IMR-90 (cell line): ENCODE measurements around the gene OBP2A. TPM values are rescaled to one million over a fixed set of nuclear protein-coding genes. Genes with fewer than 3 reads are reported as not detected.
"Not testable (repeated sequence)": the region's sequence is repeated elsewhere in the genome, so short reads cannot be mapped to it uniquely, and the experiment has no call there.

Source experiments
- ATAC-seq: fragments of 200-7000 bp; cut with Tn5 transposase; 2 replicates; pipeline ENCODE4 v1.9.1; 2020; ENCODE audit warnings: low read depth, mild to moderate bottlenecking, moderate library complexity
- BruUV-seq: library from RNA; stranded (reverse); fragments of 400-500 nt; replicated peaks from 2 replicates; lab custom pipeline; 2021; lab: Mats Ljungman, UMichigan
- CTCF ChIA-PET: fragments of 300-600 bp; formaldehyde crosslinking; extraction: SDS; loops from one replicate; lab custom pipeline; 2021; ENCODE audit warnings: antibody characterized with exemption; lab: Yijun Ruan, JAX
- POLR2A ChIA-PET: fragments of 300-600 bp; sonication (Branson Sonifier 250); formaldehyde crosslinking; loops from one replicate; lab custom pipeline; 2022; ENCODE audit warnings: antibody characterized with exemption; ENCODE audit not compliant: unreplicated experiment; lab: Charles Lee
- DNase-seq: peaks from one replicate; pipeline ENCODE4 v3.0.0; 2013
- H2AFZ ChIP-seq: replicated peaks from 2 replicates; pipeline ENCODE3; 2013; ENCODE audit warnings: low read length, mild to moderate bottlenecking; ENCODE audit not compliant: poor library complexity
- H2AK5ac ChIP-seq: 2 replicates; pipeline ENCODE4 v1.6.1; 2013; ENCODE audit warnings: low read depth, low read length, inconsistent platforms
- H2AK9ac ChIP-seq: replicated peaks from 2 replicates; pipeline ENCODE3; 2013; ENCODE audit warnings: mild to moderate bottlenecking, low read depth, low read length, moderate library complexity; ENCODE audit not compliant: poor library complexity
- H2BK120ac ChIP-seq: 2 replicates; pipeline ENCODE4 v1.6.1; 2013; ENCODE audit warnings: low read depth, low read length, inconsistent platforms
- H2BK15ac ChIP-seq: 3 replicates; pipeline ENCODE4 v1.6.1; 2013; ENCODE audit warnings: low read depth, low read length, inconsistent platforms
- H2BK20ac ChIP-seq: 2 replicates; pipeline ENCODE4 v1.6.1; 2013; ENCODE audit warnings: low read depth, mild to moderate bottlenecking, inconsistent platforms, low read length, moderate library complexity
- H2BK5ac ChIP-seq: 2 replicates; pipeline ENCODE4 v1.6.1; 2013; ENCODE audit warnings: mild to moderate bottlenecking, low read depth, low read length, inconsistent platforms; ENCODE audit not compliant: poor library complexity, severe bottlenecking
- H3K14ac ChIP-seq: replicated peaks from 2 replicates; pipeline ENCODE4 v1.6.1; 2013; ENCODE audit warnings: low read depth, low read length, inconsistent platforms
- H3K18ac ChIP-seq: 2 replicates; pipeline ENCODE4 v1.6.1; 2013; ENCODE audit warnings: low read depth, low read length, control low read depth
- H3K23ac ChIP-seq: 2 replicates; pipeline ENCODE4 v1.6.1; 2013; ENCODE audit warnings: low read depth, low read length, inconsistent platforms
- H3K27ac ChIP-seq: 2 replicates; pipeline ENCODE4 v1.5.1; 2013; ENCODE audit warnings: mild to moderate bottlenecking, control low read depth, low read length; ENCODE audit not compliant: insufficient read depth
- H3K27me3 ChIP-seq: 2 replicates; pipeline ENCODE4 v1.6.1; 2013; ENCODE audit warnings: low read length; ENCODE audit not compliant: control insufficient read depth, insufficient read depth
- H3K36me3 ChIP-seq: 2 replicates; pipeline ENCODE4 v1.6.1; 2013; ENCODE audit warnings: low read length, mixed read lengths; ENCODE audit not compliant: control insufficient read depth, insufficient read depth
- H3K4ac ChIP-seq: 2 replicates; pipeline ENCODE4 v1.6.1; 2013; ENCODE audit warnings: low read depth, low read length, inconsistent platforms
- H3K4me1 ChIP-seq: 2 replicates; pipeline ENCODE4 v1.6.1; 2013; ENCODE audit warnings: low read length, mixed read lengths; ENCODE audit not compliant: control insufficient read depth, insufficient read depth
- H3K4me2 ChIP-seq: 2 replicates; pipeline ENCODE4 v1.6.1; 2013; ENCODE audit warnings: low read depth, mild to moderate bottlenecking, control low read depth, low read length, moderate library complexity
- H3K4me3 ChIP-seq: 2 replicates; pipeline ENCODE4 v1.5.1; 2013; ENCODE audit warnings: low read depth, mild to moderate bottlenecking, control low read depth, low read length, moderate library complexity; ENCODE audit not compliant: insufficient read depth
- H3K56ac ChIP-seq: 2 replicates; pipeline ENCODE4 v1.6.1; 2013; ENCODE audit warnings: low read length, inconsistent platforms; ENCODE audit not compliant: insufficient read depth; ENCODE audit errors: extremely low read depth
- H3K79me1 ChIP-seq, 2 experiments: 2 replicates each; pipeline ENCODE4 v1.6.1; 2013; ENCODE audit warnings: low read length in 2 of 2, inconsistent platforms in 1 of 2, low read depth in 1 of 2
- H3K9ac ChIP-seq: 2 replicates; pipeline ENCODE4 v1.6.1; 2013; ENCODE audit warnings: low read depth, low read length, control low read depth
- H3K9me1 ChIP-seq: 2 replicates; pipeline ENCODE4 v1.6.1; 2013; ENCODE audit warnings: low read length, inconsistent platforms; ENCODE audit not compliant: insufficient read depth
- H3K9me3 ChIP-seq: 2 replicates; pipeline ENCODE4 v1.6.1; 2013; ENCODE audit warnings: low read length; ENCODE audit not compliant: control insufficient read depth, insufficient read depth
- H4K20me1 ChIP-seq: 2 replicates; pipeline ENCODE4 v1.6.1; 2013; ENCODE audit warnings: low read length, inconsistent platforms; ENCODE audit not compliant: insufficient read depth
- H4K5ac ChIP-seq: 2 replicates; pipeline ENCODE4 v1.6.1; 2013; ENCODE audit warnings: mild to moderate bottlenecking, low read depth, low read length, control low read depth
- H4K8ac ChIP-seq, 2 experiments: 2 replicates each; pipeline ENCODE4 v1.6.1; 2013; ENCODE audit warnings: low read depth in 2 of 2, low read length in 2 of 2, control low read depth in 1 of 2, inconsistent platforms in 1 of 2
- H4K91ac ChIP-seq: 2 replicates; pipeline ENCODE4 v1.6.1; 2013; ENCODE audit warnings: low read depth, low read length, inconsistent platforms; ENCODE audit not compliant: insufficient read depth
- CEBPB ChIP-seq: IDR thresholded peaks from 2 replicates; pipeline ENCODE4 v1.6.1; 2012; ENCODE audit warnings: low read depth, low read length, improper control_type of control experiment
- FOS ChIP-seq: fragments of 150-350 bp; IDR thresholded peaks from 2 replicates; pipeline ENCODE4 v1.6.1; 2016; ENCODE audit warnings: low read depth, low read length
- MAFK ChIP-seq: IDR thresholded peaks from 2 replicates; pipeline ENCODE4 v1.6.1; 2012; ENCODE audit warnings: low read depth, low read length, improper control_type of control experiment
- MAZ ChIP-seq: IDR thresholded peaks from 2 replicates; pipeline ENCODE4 v1.6.1; 2012; ENCODE audit warnings: low read depth, mild to moderate bottlenecking, low read length, improper control_type of control experiment, moderate library complexity, borderline replicate concordance
- NFE2L2 ChIP-seq: fragments of 150-350 bp; IDR thresholded peaks from 2 replicates; pipeline ENCODE4 v1.6.1; 2016; ENCODE audit warnings: low read depth, mild to moderate bottlenecking, low read length
- RAD21 ChIP-seq: IDR thresholded peaks from 2 replicates; pipeline ENCODE4 v1.6.1; 2012; ENCODE audit warnings: low read length, improper control_type of control experiment
- RCOR1 ChIP-seq: IDR thresholded peaks from 2 replicates; pipeline ENCODE4 v1.6.1; 2012; ENCODE audit warnings: mild to moderate bottlenecking, low read length, improper control_type of control experiment; ENCODE audit not compliant: insufficient replicate concordance
- RFX5 ChIP-seq: IDR thresholded peaks from 2 replicates; pipeline ENCODE4 v1.8.0; 2012; ENCODE audit warnings: low read depth, mild to moderate bottlenecking, low read length, moderate library complexity
- SMC3 ChIP-seq: fragments of 150-350 bp; IDR thresholded peaks from 2 replicates; pipeline ENCODE4 v1.6.1; 2016; ENCODE audit warnings: low read depth, mild to moderate bottlenecking, antibody characterized with exemption, low read length, moderate library complexity
- WGBS, 2 experiments: methylation state at CpG; one replicate each; pipeline versions ENCODE4 v1.1.5 to v1.1.7; 2013; ENCODE audit warnings: missing lambda C conversion rate in 2 of 2; ENCODE audit not compliant: insufficient read length in 1 of 2; ENCODE audit errors: extremely low coverage in 2 of 2; 5-methylcytosine and 5-hydroxymethylcytosine counted together
- dilution Hi-C: fragments of 300-500 bp; cut with HindIII; formaldehyde crosslinking; loops from one replicate; pipeline ENCODE4 v1.14.3; 2018; ENCODE audit warnings: low sequenced_read_pairs; ENCODE audit not compliant: unreplicated experiment
- in situ Hi-C: fragments of 300-500 bp; cut with MboI; formaldehyde crosslinking; loops from 3 replicates; pipeline ENCODE4 v1.14.3; 2019; ENCODE audit warnings: low sequenced_read_pairs, inconsistent platforms, mixed read lengths
- intact Hi-C: fragments of 100-400 bp; cut with micrococcal nuclease; formaldehyde crosslinking; loops from 2 replicates; pipeline ENCODE4 v1.10.0; 2022
- polyA plus RNA-seq, 3 experiments: library from polyadenylated mRNA; depleted of rRNA; stranded (reverse); fragments of >200 nt; gene quantifications; 2 replicates each; pipeline ENCODE4 v1.2.3, GENCODE V29; 2012; ENCODE audit warnings: low replicate concordance in 1 of 3
- total RNA-seq: library from RNA; depleted of rRNA; stranded (reverse); fragments of >200 nt; gene quantifications from 2 replicates; pipeline ENCODE4 v1.2.3, GENCODE V29; 2012
- TF ChIP-seq, protein P1 (sequence below): fragments of 150-350 bp; IDR thresholded peaks from 2 replicates; pipeline ENCODE4 v1.6.1; 2017; ENCODE audit warnings: mild to moderate bottlenecking, antibody characterized with exemption, low read length, low read depth

OBP2A gene
- total and polyA plus RNA-seq, 2 of the 4 experiments (the other 2 are of a cell fraction) = not detected

DNA sequence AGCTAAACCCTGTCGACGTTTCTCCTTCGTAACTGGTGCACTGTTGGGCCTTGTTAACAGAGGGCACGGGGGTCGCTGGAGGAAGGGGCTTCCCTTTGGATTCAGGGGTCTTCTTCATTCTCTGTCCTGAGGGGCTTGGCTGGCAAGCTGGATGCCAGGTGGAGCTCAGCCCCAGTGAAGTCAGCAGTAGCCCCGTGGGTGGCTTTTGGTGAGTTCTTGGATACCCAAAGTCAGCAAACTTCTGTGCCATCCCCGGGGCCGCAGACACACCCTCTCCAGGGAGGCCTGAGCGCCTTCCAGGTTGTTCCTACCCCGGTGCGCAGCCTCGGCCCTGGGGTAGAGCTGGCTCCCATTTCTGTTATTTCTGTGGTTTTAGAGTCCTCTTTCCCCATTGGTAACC, 12.3 kb upstream of the OBP2A start:
- H4K5ac ChIP-seq = no peak overlapping the region
- DNase-seq = no peak
- in situ Hi-C loops = no loop called here
- H3K23ac ChIP-seq = no peak overlapping the region
- no peak overlapping the region for H3K27ac ChIP-seq
- 100% methylated on average over 1 of the region's 12 CpGs; no CpG with 5 or more reads in 1 of the 2 experiments for WGBS, 2 experiments
- H3K4me2 ChIP-seq = no peak overlapping the region
- no peak overlapping the region for H4K8ac ChIP-seq
- H3K27me3 ChIP-seq = peaks cover 6% of the 10 kb centered on the region
- H3K9ac ChIP-seq = no peak overlapping the region
- H3K36me3 ChIP-seq = no peaks in the 10 kb centered on the region
- H2AFZ ChIP-seq = no peak overlapping the region
- no peak overlapping the region for H3K4me3 ChIP-seq
- no peaks in the 10 kb centered on the region for H3K9me3 ChIP-seq
- POLR2A ChIA-PET = no interaction called here
- no peak overlapping the region for H3K56ac ChIP-seq
- no TSS peak for BruUV-seq
- no peak overlapping the region for H2AK5ac ChIP-seq
- no peak overlapping the region for H3K14ac ChIP-seq
- H3K4ac ChIP-seq = no peak overlapping the region
- dilution Hi-C loops = no loop called here
- no peak overlapping the region for H2AK9ac ChIP-seq
- H4K20me1 ChIP-seq = no peaks in the 10 kb centered on the region
- H3K9me1 ChIP-seq = no peaks in the 10 kb centered on the region
- no peak overlapping the region for H3K18ac ChIP-seq
- intact Hi-C loops = no loop called here
- H3K4me1 ChIP-seq = no peaks in the 10 kb centered on the region
- H3K79me1 ChIP-seq = no peaks in the 10 kb centered on the region
- H2BK15ac ChIP-seq = no peak overlapping the region
- CTCF ChIA-PET = no interaction called here
- no peak for TF ChIP-seq FOS
- no peak for TF ChIP-seq MAZ
- no peak for TF ChIP-seq MAFK
- TF ChIP-seq NFE2L2 = no peak
- TF ChIP-seq RFX5 = no peak
- TF ChIP-seq CEBPB = no peak
- no peak for TF ChIP-seq RCOR1
- TF ChIP-seq SMC3 = no peak
- TF ChIP-seq, protein P1, sequence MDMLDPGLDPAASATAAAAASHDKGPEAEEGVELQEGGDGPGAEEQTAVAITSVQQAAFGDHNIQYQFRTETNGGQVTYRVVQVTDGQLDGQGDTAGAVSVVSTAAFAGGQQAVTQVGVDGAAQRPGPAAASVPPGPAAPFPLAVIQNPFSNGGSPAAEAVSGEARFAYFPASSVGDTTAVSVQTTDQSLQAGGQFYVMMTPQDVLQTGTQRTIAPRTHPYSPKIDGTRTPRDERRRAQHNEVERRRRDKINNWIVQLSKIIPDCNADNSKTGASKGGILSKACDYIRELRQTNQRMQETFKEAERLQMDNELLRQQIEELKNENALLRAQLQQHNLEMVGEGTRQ = no peak
- TF ChIP-seq RAD21 = no peak
- ATAC-seq = no peak
- no peak overlapping the region for H4K91ac ChIP-seq
- no peak overlapping the region for H2BK120ac ChIP-seq
- no peak overlapping the region for H2BK20ac ChIP-seq
- H2BK5ac ChIP-seq = no peak overlapping the region

DNA sequence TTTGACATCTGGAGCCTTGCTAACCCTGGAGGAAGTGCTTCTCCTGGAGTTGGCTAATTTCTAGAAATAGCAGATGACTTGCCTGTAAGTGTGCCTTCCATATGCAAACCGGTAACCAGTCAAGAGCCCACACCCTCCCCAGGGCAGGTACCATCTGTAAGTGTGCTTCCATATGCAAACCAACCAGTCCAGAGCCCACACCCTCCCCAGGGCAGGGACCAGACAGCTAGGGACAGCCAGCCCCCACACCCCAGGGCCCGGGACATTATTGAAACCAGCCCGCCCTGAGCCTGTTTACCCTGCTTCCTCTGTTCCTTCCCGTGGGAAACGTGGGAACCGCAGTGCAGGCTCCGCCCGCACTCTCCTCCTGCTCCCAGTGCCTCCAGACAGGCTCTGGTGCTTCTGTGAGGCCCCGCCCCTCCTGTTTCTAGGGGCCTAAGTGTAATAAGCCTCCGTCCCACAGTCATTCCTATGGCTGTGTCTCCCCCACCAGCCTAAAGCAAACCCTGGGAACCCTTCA, 11.7 kb upstream of the OBP2A start:
- H2AFZ ChIP-seq, H2BK120ac ChIP-seq, CTCF ChIA-PET, H3K27ac ChIP-seq, H3K4me1 ChIP-seq, BruUV-seq, H3K4me2 ChIP-seq, H3K9me3 ChIP-seq, H2BK15ac ChIP-seq, H4K20me1 ChIP-seq, H2BK5ac ChIP-seq, H3K14ac ChIP-seq, H3K4me3 ChIP-seq, ATAC-seq, H3K27me3 ChIP-seq, dilution Hi-C loops, H2AK9ac ChIP-seq, H4K5ac ChIP-seq, H2BK20ac ChIP-seq, H3K56ac ChIP-seq, H3K9ac ChIP-seq, H3K23ac ChIP-seq, H4K91ac ChIP-seq, H2AK5ac ChIP-seq, intact Hi-C loops, in situ Hi-C loops, H4K8ac ChIP-seq, DNase-seq, H3K18ac ChIP-seq, POLR2A ChIA-PET, H3K9me1 ChIP-seq, H3K4ac ChIP-seq, H3K36me3 ChIP-seq, H3K79me1 ChIP-seq: not testable (repeated sequence)
- 26% methylated on average over 6 of the region's 10 CpGs; no CpG with 5 or more reads in 1 of the 2 experiments for WGBS, 2 experiments
